T-helper 22 cell (primary cell): ENCODE results near the gene SDK1.

Experiments
- DNase-seq: peaks from one replicate; pipeline ENCODE4 v3.0.0-alpha.2; 2020; ENCODE audit warnings: low read depth

The SDK1 gene

GRCh38 chr7:4020086-4020485 is 719.0 kb downstream of the SDK1 start:
- no peak for DNase-seq

DNA sequence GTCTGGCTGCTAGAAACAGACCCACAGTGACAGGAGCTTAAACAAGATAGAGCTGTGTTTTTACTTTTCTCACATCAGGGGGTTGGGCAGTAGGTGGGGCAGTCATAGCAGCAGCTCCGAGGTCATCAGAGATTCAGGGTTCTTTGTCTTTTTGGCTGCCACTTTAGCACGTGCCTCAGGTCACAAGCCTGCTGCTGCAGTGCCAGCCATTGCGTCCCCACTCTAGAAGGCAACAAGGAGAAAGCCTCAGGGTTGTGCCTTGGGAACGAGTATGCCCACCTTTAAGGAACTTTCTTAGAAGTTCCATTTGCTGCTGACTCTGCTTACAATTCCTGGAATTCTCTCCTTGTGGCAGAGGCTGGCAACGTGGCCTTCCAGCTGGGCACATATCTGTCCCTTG is 720.4 kb downstream of the SDK1 start:
- DNase-seq: no peak

GRCh38 chr7:4022265-4022664 is 721.2 kb downstream of the SDK1 start:
- no peak for DNase-seq

DNA sequence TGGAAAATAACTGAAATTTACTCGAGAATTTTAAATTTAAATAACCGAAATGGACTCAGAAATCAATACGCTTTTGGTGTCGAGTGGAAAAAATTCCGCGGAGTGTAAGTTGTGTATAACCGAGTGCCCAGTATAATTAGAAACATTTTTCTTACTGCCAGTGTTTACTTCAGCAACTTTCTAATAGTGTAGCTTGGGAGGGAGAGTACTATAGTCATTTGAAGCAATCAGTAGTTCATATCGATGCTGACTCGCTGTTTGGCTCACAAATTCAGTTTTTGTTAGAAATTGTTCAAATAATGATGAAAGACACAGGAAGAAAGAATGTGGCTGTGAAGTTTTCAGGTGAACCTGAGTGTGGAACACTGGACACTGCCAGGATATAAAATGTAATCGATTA is 722.5 kb downstream of the SDK1 start:
- DNase-seq: no peak

- DNase-seq: no peak
Measured at GRCh38 chr7:4024133-4024532, 723.1 kb downstream of the SDK1 start.

- DNase-seq: no peak
Measured at GRCh38 chr7:4024806-4025205, 723.8 kb downstream of the SDK1 start.

GRCh38 chr7:4025210-4025609 is 724.2 kb downstream of the SDK1 start:
- DNase-seq: no peak

GRCh38 chr7:4025694-4026615 is 724.9 kb downstream of the SDK1 start:
- DNase-seq: no peak

- DNase-seq: no peak
Measured at GRCh38 chr7:4026941-4027486, 726.0 kb downstream of the SDK1 start.

DNA sequence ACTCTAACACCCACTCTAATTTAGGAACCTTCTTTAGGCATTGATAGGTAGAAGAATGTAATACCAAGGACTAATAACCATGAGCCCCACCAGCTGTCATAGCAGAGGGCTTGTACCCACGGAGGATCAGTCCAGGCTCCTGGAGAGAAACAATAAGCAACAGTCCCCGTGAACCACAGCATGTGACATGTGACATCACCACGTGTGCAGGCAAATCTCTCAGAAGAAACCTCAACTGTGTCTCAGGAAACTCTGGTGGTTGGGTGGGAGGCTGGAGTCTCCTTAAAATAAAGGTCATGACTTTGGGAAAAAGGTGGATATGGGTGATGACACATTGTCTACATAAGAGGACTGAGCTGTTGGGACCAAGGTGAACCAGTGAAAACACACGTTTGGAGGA is 727.2 kb downstream of the SDK1 start:
- DNase-seq: no peak

DNA sequence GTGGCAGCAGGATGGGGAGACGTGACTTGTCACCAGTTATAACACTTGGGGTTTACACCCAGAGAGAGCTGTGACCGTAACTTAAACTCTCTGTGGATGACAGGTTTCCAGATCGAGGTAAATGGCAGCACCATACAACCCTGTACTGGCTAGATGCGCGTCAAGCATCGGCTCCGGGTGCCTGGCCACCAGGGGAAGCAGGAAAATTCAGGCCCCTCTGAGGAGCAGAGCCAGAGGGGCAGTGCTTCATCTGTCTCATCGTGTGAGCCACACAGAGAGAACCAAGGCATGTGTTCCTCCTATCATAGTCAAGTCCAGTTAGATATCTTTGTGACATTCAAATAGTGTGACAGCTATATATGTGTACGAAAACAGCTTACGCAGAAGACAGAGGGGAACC is 728.9 kb downstream of the SDK1 start:
- DNase-seq: no peak

GRCh38 chr7:4030346-4030950 is 729.4 kb downstream of the SDK1 start:
- no peak for DNase-seq

- DNase-seq: no peak
Measured at GRCh38 chr7:4033996-4034395, 732.9 kb downstream of the SDK1 start.

GRCh38 chr7:4037308-4037707 is 736.3 kb downstream of the SDK1 start:
- no peak for DNase-seq

DNA sequence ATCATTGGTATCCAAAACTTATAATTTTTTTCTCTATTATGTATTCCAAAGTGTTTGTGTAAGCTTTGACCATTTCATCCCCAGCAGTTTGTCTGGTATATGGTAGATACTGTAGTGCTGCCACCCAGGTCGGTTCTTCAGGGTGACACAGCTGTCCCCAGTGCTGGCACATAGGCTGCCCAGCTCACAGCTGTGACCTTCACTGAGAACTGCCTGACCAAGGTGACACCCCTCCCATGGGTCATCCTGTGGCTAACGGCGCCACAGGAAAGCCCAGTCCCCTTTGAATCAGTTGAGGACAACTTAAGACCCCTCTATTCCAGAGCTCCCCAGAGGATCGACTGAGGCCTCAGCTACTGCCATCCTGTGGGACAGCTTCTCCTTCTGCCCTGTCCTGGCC is 736.8 kb downstream of the SDK1 start:
- DNase-seq: no peak

DNA sequence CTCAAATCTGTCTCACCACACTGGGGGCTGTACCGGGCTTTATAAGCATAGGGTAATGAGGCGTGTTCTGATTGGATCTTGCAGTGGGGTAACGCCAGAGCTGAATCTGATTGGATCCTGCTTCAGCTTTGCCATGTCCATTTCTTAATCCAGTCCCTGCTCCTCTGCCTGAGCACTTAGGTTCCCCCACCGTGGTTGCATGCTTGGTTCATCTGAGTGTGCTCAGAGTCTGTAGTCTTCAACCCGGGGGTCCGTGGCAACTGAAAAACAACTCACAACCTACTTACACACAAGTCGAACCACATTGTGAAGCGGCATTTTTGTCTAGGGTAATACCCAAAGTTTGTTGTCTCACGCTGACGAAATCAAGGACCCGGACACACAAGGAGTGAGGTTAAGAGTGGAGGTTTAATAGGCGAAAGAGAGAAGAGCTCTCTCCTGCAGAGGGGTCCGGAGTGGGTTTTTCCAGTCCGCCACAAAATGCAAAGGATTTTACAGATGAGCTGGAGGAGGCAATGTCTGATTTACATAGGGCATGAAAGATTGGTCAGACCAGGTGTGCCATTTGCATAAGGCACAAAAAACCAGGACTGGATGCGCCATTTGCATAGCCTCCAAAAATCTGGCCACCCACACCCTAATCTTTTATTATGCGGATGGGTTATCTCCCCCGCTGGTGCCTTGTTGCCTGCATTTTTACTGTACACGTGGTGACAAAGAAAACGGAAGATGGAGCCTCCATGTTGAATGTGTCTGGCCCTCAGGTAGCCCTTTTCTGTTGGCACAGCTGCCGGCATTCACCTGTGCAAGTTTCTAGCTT is 739.3 kb downstream of the SDK1 start:
- DNase-seq: no peak

- DNase-seq: no peak
Measured at GRCh38 chr7:4042402-4043045, 741.5 kb downstream of the SDK1 start.

DNA sequence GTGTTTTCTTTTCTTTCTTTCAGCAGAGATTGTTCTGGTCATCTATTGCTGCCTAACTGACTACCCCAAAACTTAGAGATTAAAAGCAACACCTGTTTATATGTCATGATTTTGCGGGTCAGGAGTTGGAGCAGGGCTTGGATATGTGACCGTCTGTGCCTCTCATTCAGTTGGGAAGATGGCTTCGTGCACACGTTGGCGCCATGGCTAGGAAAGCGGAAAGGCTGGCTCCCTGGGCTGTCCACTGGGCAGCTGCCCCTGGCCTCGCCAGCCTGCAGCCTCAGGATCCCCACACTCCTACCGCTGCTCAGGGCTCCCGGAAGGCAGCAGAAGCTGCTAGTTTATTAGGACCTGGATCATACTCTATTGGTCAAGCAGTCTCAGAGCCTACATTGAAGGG is 742.9 kb downstream of the SDK1 start:
- no peak for DNase-seq

DNA sequence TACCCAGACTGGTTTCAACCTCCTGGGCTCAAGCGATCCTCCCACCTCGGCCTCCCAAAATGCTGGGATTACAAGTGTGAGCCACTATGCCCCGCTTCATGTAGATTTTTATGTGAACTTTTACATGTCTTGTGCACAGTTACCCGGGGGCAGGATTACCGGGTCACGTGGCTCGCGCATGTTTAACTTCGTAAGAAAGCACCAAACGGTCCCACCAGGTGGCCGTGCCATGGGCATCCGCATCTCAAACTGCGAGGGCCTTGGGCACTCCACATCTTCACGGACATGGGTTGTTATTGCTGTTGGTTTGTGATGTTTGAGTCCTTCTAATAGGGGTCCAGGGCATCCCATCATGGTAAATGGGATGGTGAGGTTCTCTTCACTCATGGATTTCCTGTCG is 744.4 kb downstream of the SDK1 start:
- DNase-seq: no peak

DNA sequence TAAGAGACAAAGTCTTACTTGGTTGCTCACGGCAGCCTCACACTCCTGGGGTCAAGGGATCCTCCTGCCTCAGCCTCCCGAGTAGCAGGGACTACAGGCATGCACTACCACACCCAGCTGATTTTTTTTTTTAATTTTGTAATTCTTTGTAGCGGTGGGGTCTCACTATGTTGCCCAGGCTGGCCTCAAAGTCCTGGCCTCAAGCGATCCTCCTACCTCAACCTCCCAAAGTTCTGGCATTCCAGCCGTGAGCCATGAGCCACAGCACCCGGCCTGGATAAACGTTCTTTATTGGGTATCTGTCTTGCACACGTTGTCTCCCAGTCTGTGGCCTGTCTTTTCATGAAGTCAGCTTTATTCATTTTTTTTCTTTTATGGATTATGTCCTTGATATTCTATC is 744.9 kb downstream of the SDK1 start:
- no peak for DNase-seq

DNA sequence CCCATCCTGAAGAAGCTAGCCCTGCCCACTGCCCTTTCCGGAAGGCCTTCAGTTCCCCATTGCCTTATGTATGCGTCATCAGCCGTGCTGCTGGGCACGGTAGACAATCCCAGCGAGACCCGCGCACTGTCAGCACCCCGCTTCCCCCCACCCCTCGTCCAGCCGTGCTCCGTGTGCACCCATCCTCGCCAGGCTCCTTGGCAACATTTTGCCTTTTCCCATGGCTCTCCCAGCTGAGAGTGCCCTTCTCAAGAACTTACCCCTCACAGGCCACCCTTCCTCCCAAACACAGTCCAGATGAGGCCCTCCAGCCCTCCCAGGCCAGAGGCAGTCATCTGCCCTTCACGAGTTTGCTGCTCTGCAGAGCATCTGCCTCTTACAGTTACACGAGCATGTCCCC is 747.3 kb downstream of the SDK1 start:
- DNase-seq: no peak

DNA sequence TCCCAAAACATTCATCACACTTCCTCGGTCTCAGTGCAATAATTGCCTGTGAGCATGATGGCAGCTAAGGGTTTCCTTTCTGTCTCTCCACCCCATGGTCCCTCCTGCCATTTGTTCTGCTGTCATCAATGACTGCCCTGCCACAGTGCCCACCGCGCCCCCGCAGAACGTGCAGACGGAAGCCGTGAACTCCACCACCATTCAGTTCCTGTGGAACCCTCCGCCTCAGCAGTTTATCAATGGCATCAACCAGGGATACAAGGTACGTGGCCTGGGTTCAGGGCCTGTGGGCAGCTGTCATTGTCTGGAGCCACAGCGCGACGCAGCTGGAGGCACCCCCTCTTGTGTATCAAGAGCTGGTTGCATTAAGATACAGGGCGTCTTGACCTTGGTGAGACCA is 748.1 kb downstream of the SDK1 start:
- DNase-seq: no peak
